Lower lobe of right lung (tissue), 2 donors: ENCODE data around the gene ZSWIM4. TPM values are rescaled to one million over a fixed set of nuclear protein-coding genes. Genes with fewer than 3 reads are reported as not detected.

Source experiments
- ATAC-seq, 2 donors: fragments of 200-7000 bp; cut with Tn5 transposase; one replicate each; pipeline ENCODE4 v1.9.1; 2020 to 2022; ENCODE audit warnings: mild to moderate bottlenecking in 2 of 2, moderate library complexity in 2 of 2
- DNase-seq: peaks from one replicate; pipeline ENCODE4 v3.0.0-alpha.2; 2020
- H3K27ac ChIP-seq: fragments of 200-600 bp; one replicate; pipeline ENCODE4 v1.8.0; 2022
- H3K27me3 ChIP-seq: fragments of 200-600 bp; one replicate; pipeline ENCODE4 v1.8.0; 2022; ENCODE audit warnings: low read depth
- H3K36me3 ChIP-seq: fragments of 200-600 bp; one replicate; pipeline ENCODE4 v1.8.0; 2022; ENCODE audit warnings: mild to moderate bottlenecking
- H3K4me1 ChIP-seq: fragments of 200-600 bp; one replicate; pipeline ENCODE4 v1.8.0; 2022
- H3K4me3 ChIP-seq: fragments of 200-600 bp; one replicate; pipeline ENCODE4 v1.8.0; 2022; ENCODE audit warnings: mild to moderate bottlenecking
- H3K9me3 ChIP-seq: fragments of 200-600 bp; one replicate; pipeline ENCODE4 v1.8.0; 2022
- CTCF ChIP-seq: fragments of 200-600 bp; IDR thresholded peaks from one replicate; pipeline ENCODE4 v1.8.0; 2022; ENCODE audit warnings: antibody characterized with exemption, mild to moderate bottlenecking
- intact Hi-C: fragments of 100-400 bp; cut with DNase I; formaldehyde crosslinking; loops from one replicate; pipeline ENCODE4 v1.11.0; 2022
- total RNA-seq: library from RNA; stranded (reverse); fragmentation: NEBNext Ultra II Directional; extraction: Animal tissue kit (Norgen Biotek cat#: 25700); gene quantifications from one replicate; pipeline ENCODE4 v1.2.1, GENCODE V29; 2021
- donor health status: DM: no; HTN: yes; CAD: no; lungs with severe emphysema.

ZSWIM4 gene
- total RNA-seq, 1 donor from 2014 or later, result 7.4 TPM

GRCh38 chr19:13797058-13797440 is 1.8 kb downstream of the ZSWIM4 start:
- H3K27me3 ChIP-seq, result no peaks in the 10 kb centered on the region
- H3K36me3 ChIP-seq, result no peaks in the 10 kb centered on the region
- intact Hi-C loops, result no loop called here
- ATAC-seq (no peak), DNase-seq (no peak)
- H3K9me3 ChIP-seq, result no peaks in the 10 kb centered on the region
- H3K27ac ChIP-seq, result peak overlapping the region; percentile 94
- peaks cover 32% of the 10 kb centered on the region for H3K4me1 ChIP-seq
- peak overlapping the region; percentile 79 for H3K4me3 ChIP-seq
- no peak for TF ChIP-seq CTCF

GRCh38 chr19:13797870-13798269 is 2.6 kb downstream of the ZSWIM4 start:
- H3K27me3 ChIP-seq, result no peaks in the 10 kb centered on the region
- ATAC-seq, result peak in 1 of 2 donors; percentile 15
- DNase-seq, result peak; percentile 62
- H3K4me3 ChIP-seq, result no peak overlapping the region
- no peaks in the 10 kb centered on the region for H3K9me3 ChIP-seq
- H3K36me3 ChIP-seq, result no peaks in the 10 kb centered on the region
- peaks cover 32% of the 10 kb centered on the region for H3K4me1 ChIP-seq
- TF ChIP-seq CTCF, result no peak
- no peak overlapping the region for H3K27ac ChIP-seq
- intact Hi-C loops, result no loop called here

- ATAC-seq (no peak), DNase-seq (no peak)
- peaks cover under 1% of the 10 kb centered on the region for H3K36me3 ChIP-seq
- H3K4me1 ChIP-seq, result peaks cover 25% of the 10 kb centered on the region
- intact Hi-C loops, result no loop called here
- H3K9me3 ChIP-seq, result no peaks in the 10 kb centered on the region
- H3K27ac ChIP-seq, result no peak overlapping the region
- TF ChIP-seq CTCF, result no peak
- no peak overlapping the region for H3K4me3 ChIP-seq
- no peaks in the 10 kb centered on the region for H3K27me3 ChIP-seq
Observed at GRCh38 chr19:13799669-13800068, 4.4 kb downstream of the ZSWIM4 start.

GRCh38 chr19:13803038-13803437 is 7.8 kb downstream of the ZSWIM4 start:
- H3K9me3 ChIP-seq, result no peaks in the 10 kb centered on the region
- TF ChIP-seq CTCF, result no peak
- peaks cover 10% of the 10 kb centered on the region for H3K36me3 ChIP-seq
- H3K27ac ChIP-seq, result peak overlapping the region; percentile 31
- peaks cover 3% of the 10 kb centered on the region for H3K4me1 ChIP-seq
- H3K27me3 ChIP-seq, result no peaks in the 10 kb centered on the region
- ATAC-seq, result peak; percentile 81 to 83
- DNase-seq, result peak; percentile 76
- no peak overlapping the region for H3K4me3 ChIP-seq
- intact Hi-C loops, result no loop called here

- peaks cover 27% of the 10 kb centered on the region for H3K36me3 ChIP-seq
- intact Hi-C loops, result no loop called here
- peak; percentile 31 for TF ChIP-seq CTCF
- no peaks in the 10 kb centered on the region for H3K9me3 ChIP-seq
- peak; percentile 57 for DNase-seq
- peak in 1 of 2 donors; percentile 19 for ATAC-seq
- H3K4me1 ChIP-seq, result no peaks in the 10 kb centered on the region
- H3K27ac ChIP-seq, result no peak overlapping the region
- H3K27me3 ChIP-seq, result no peaks in the 10 kb centered on the region
- H3K4me3 ChIP-seq, result no peak overlapping the region
Observed at GRCh38 chr19:13804830-13805683, 9.8 kb downstream of the ZSWIM4 start.
